SK-N-SH (cell line): ENCODE measurements around the gene C11orf58. TPM values are rescaled to one million over a fixed set of nuclear protein-coding genes. Genes with fewer than 3 reads are reported as not detected.

Experiments used
- CTCF ChIA-PET: fragments of 300-600, 350-600 bp; formaldehyde crosslinking; extraction: SDS; loops from one replicate; lab custom pipeline; 2021; lab: Yijun Ruan, JAX
- POLR2A ChIA-PET: fragments of 350-600 bp; sonication (Branson Sonifier 250); formaldehyde crosslinking; extraction: SDS; loops from one replicate; lab custom pipeline; 2020; ENCODE audit warnings: antibody characterized with exemption, inconsistent platforms; lab: Yijun Ruan, JAX
- DNase-seq: peaks from one replicate; pipeline ENCODE4 v3.0.0; 2012
- H2AFZ ChIP-seq: fragments of 200-600 bp; sonication (generic); 2 replicates; pipeline ENCODE4 v1.8.1; 2016; ENCODE audit warnings: antibody characterized with exemption, mild to moderate bottlenecking, low read depth
- H3F3A ChIP-seq: fragments of 200-600 bp; sonication (generic); replicated peaks from 2 replicates; pipeline ENCODE3; 2016; ENCODE audit warnings: antibody characterized with exemption, mild to moderate bottlenecking; ENCODE audit not compliant: insufficient read depth
- H3K27ac ChIP-seq, 2 experiments: fragments of 200-500 bp in 1 of 2; fragments of 200-600 bp in 1 of 2; sonication (Bioruptor generic) in 1 of 2; sonication (generic), shearing (Covaris generic) in 1 of 2; 2 replicates each; pipeline versions ENCODE4 v1.5.1 to v1.6.1; 2014 to 2016; ENCODE audit warnings: low read depth in 2 of 2, inconsistent platforms in 1 of 2, low read length in 1 of 2, mild to moderate bottlenecking in 1 of 2, mixed read lengths in 1 of 2
- H3K27me3 ChIP-seq: fragments of 200-600 bp; sonication (generic), shearing (Covaris generic); 2 replicates; pipeline ENCODE4 v1.6.1; 2016; ENCODE audit warnings: mixed run types; ENCODE audit not compliant: insufficient read depth
- H3K36me3 ChIP-seq, 2 experiments: fragments of 200-500 bp in 1 of 2; fragments of 200-600 bp in 1 of 2; sonication (Bioruptor generic) in 1 of 2; sonication (generic) in 1 of 2; replicated peaks in 1 of 2; 2 replicates each; pipeline versions ENCODE3 to v1.5.1; 2014 to 2016; ENCODE audit warnings: low read length in 1 of 2, mild to moderate bottlenecking in 1 of 2; ENCODE audit not compliant: insufficient read depth in 2 of 2, control insufficient read depth in 1 of 2
- H3K4me1 ChIP-seq, 2 experiments: fragments of 200-500 bp in 1 of 2; fragments of 200-600 bp in 1 of 2; sonication (Bioruptor generic) in 1 of 2; sonication (generic), shearing (Covaris generic) in 1 of 2; 2 replicates each; pipeline versions ENCODE4 v1.5.1 to v1.6.1; 2014 to 2016; ENCODE audit warnings: low read depth in 1 of 2, low read length in 1 of 2, mixed run types in 1 of 2; ENCODE audit not compliant: insufficient read depth in 2 of 2, control insufficient read depth in 1 of 2
- H3K4me2 ChIP-seq: fragments of 200-600 bp; sonication (generic), shearing (Covaris generic); 2 replicates; pipeline ENCODE4 v1.6.1; 2017; ENCODE audit warnings: mixed run types
- H3K4me3 ChIP-seq, 2 experiments: fragments of 200-500 bp in 1 of 2; fragments of 200-600 bp in 1 of 2; sonication (Bioruptor generic) in 1 of 2; sonication (generic), shearing (Covaris generic) in 1 of 2; 2 replicates each; pipeline versions ENCODE4 v1.5.1 to v1.8.1; 2014 to 2016; ENCODE audit warnings: low read depth in 2 of 2, inconsistent platforms in 1 of 2, low read length in 1 of 2, mild to moderate bottlenecking in 1 of 2, mixed read lengths in 1 of 2, moderate library complexity in 1 of 2
- H3K79me2 ChIP-seq: fragments of 200-600 bp; sonication (generic); 2 replicates; pipeline ENCODE4 v1.8.1; 2017; ENCODE audit warnings: mild to moderate bottlenecking; ENCODE audit not compliant: insufficient read depth
- H3K9ac ChIP-seq: fragments of 200-600 bp; sonication (generic); 2 replicates; pipeline ENCODE4 v1.6.1; 2017; ENCODE audit warnings: mixed run types
- H3K9me2 ChIP-seq: fragments of 200-600 bp; sonication (generic); 2 replicates; pipeline ENCODE4 v1.6.1; 2017; ENCODE audit warnings: mixed run types
- H3K9me3 ChIP-seq: fragments of 200-600 bp; sonication (generic); 2 replicates; pipeline ENCODE4 v1.6.1; 2017; ENCODE audit warnings: mixed run types, mild to moderate bottlenecking, moderate library complexity
- H4K20me1 ChIP-seq: fragments of 200-600 bp; sonication (generic); 2 replicates; pipeline ENCODE4 v1.6.1; 2017; ENCODE audit warnings: mild to moderate bottlenecking, mixed run types; ENCODE audit not compliant: insufficient read depth
- ELF1 ChIP-seq: IDR thresholded peaks from 2 replicates; pipeline ENCODE4 v1.4.0; 2012
- EP300 ChIP-seq, 2 experiments: IDR thresholded peaks; 2 replicates each; pipeline versions ENCODE4 v1.4.0 to v1.6.1; 2012; ENCODE audit warnings: borderline replicate concordance in 1 of 2, low read depth in 1 of 2, low read length in 1 of 2
- EZH2phosphoT487 ChIP-seq: fragments of 200-600 bp; sonication (generic); IDR thresholded peaks from 2 replicates; pipeline ENCODE4 v1.6.1; 2017; ENCODE audit warnings: low read depth, mixed run types, mild to moderate bottlenecking, antibody characterized with exemption, moderate library complexity, borderline replicate concordance
- FOSL2 ChIP-seq: IDR thresholded peaks from 2 replicates; pipeline ENCODE4 v1.4.0; 2012; ENCODE audit warnings: low read depth, mild to moderate bottlenecking, moderate library complexity, borderline replicate concordance
- FOXM1 ChIP-seq: IDR thresholded peaks from 2 replicates; pipeline ENCODE4 v1.4.0; 2012; ENCODE audit warnings: low read depth, mild to moderate bottlenecking
- GATA2 ChIP-seq: sonication (generic); formaldehyde crosslinking; IDR thresholded peaks from 2 replicates; pipeline ENCODE4 v1.5.0; 2020; ENCODE audit warnings: mild to moderate bottlenecking, missing genetic modification reagents
- MEF2A ChIP-seq: IDR thresholded peaks from 2 replicates; pipeline ENCODE4 v1.4.0; 2012; ENCODE audit warnings: low read depth, borderline replicate concordance
- MXI1 ChIP-seq: IDR thresholded peaks from 2 replicates; pipeline ENCODE4 v1.6.1; 2012; ENCODE audit warnings: mild to moderate bottlenecking, low read depth, low read length, improper control_type of control experiment
- NFIC ChIP-seq: IDR thresholded peaks from 2 replicates; pipeline ENCODE4 v1.4.0; 2012; ENCODE audit warnings: borderline replicate concordance
- RAD21 ChIP-seq: IDR thresholded peaks from 2 replicates; pipeline ENCODE4 v1.6.1; 2012; ENCODE audit warnings: mild to moderate bottlenecking, low read length
- RCOR1 ChIP-seq: fragments of 150-350 bp; IDR thresholded peaks from 2 replicates; pipeline ENCODE4 v1.6.1; 2017; ENCODE audit warnings: antibody characterized with exemption, low read length
- RXRA ChIP-seq: IDR thresholded peaks from 2 replicates; pipeline ENCODE4 v1.4.0; 2012; ENCODE audit warnings: low read depth, mild to moderate bottlenecking, borderline replicate concordance
- SIN3A ChIP-seq: IDR thresholded peaks from 2 replicates; pipeline ENCODE4 v1.6.1; 2012; ENCODE audit warnings: low read depth, mild to moderate bottlenecking, low read length, moderate library complexity, borderline replicate concordance
- TEAD4 ChIP-seq: IDR thresholded peaks from 2 replicates; pipeline ENCODE4 v1.4.0; 2012; ENCODE audit warnings: mild to moderate bottlenecking, borderline replicate concordance; ENCODE audit not compliant: insufficient read depth
- YY1 ChIP-seq: IDR thresholded peaks from 2 replicates; pipeline ENCODE4 v1.4.0; 2012; ENCODE audit warnings: low read depth, mild to moderate bottlenecking
- WGBS: methylation state at CpG from one replicate; pipeline ENCODE4 v1.1.6; 2017; ENCODE audit warnings: low lambda C conversion rate; 5-methylcytosine and 5-hydroxymethylcytosine counted together
- polyA plus RNA-seq, 3 experiments: library from polyadenylated mRNA; depleted of rRNA; stranded (reverse); fragments of >200 nt; gene quantifications; 2 replicates each; pipeline ENCODE4 v1.2.3, GENCODE V29; 2012
- TF ChIP-seq, protein P1 (sequence below): IDR thresholded peaks from 2 replicates; pipeline ENCODE4 v1.4.0; 2012; ENCODE audit warnings: low read depth
- TF ChIP-seq, protein P2 (sequence below): IDR thresholded peaks from 2 replicates; pipeline ENCODE4 v1.4.0; 2012; ENCODE audit warnings: low read depth, borderline replicate concordance
- TF ChIP-seq, protein P3 (sequence below): fragments of 200-600 bp; sonication (generic); IDR thresholded peaks from 2 replicates; pipeline ENCODE4 v1.6.1; 2017; ENCODE audit warnings: antibody characterized with exemption, mild to moderate bottlenecking, moderate library complexity
- TF ChIP-seq, protein P4 (sequence below): fragments of 150-350 bp; IDR thresholded peaks from 2 replicates; pipeline ENCODE4 v1.6.1; 2016; ENCODE audit warnings: mild to moderate bottlenecking, low read depth, low read length

C11orf58 gene
- polyA plus RNA-seq, 1 of the 3 experiments (the other 2 are of a cell fraction), result 150 TPM

DNA sequence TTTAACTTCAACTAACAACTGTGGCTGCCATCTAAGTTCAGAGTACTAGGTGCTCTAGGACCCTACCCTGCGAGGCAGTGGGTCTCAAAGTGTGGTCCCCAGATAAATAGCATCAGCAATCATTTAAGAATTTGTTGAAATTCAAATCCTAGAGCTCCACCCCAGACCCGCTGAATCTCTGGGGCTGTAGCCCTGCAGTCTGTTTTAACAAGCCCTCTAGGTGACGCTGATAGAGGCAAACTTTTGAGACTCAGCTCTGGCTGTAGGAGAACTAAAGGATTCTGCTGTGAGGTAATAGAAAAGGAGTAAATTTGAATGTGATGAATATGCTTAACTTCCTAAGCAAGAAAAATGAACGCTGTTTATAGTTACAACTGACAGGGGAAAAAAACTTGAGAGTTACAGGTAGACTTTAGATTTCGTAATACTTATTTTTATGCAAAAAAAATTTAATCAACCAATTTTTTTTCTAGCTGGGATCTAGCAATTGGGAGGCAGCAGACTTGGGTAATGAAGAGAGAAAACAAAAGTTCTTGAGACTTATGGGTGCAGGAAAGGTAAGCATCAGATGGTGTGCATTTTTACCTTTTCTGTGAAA is 5.8 kb downstream of the C11orf58 start:
- no peaks in the 10 kb centered on the region for H3K27me3 ChIP-seq
- no peak overlapping the region for H2AFZ ChIP-seq
- H3K27ac ChIP-seq, result no peak overlapping the region; a peak in 1 of 4 replicates
- 97% methylated on average over 5 of the region's 5 CpGs for WGBS
- no peak for DNase-seq
- H3K9me3 ChIP-seq, result no peaks in the 10 kb centered on the region
- H4K20me1 ChIP-seq, result peaks cover 73% of the 10 kb centered on the region
- no peak overlapping the region for H3K4me2 ChIP-seq
- CTCF ChIA-PET, result interaction anchor here (0.6 to 0.7 kb wide), 2 partner anchors 14 to 1197 kb away, joined by 3 read pairs; no protein-coding TSS in a partner anchor
- TF ChIP-seq RXRA (no peak), YY1 (no peak), RAD21 (no peak), FOXM1 (no peak), GATA2 (no peak), RCOR1 (no peak), EP300 (IDR thresholded peaks at IDR 0.05; ENCODE audit: borderline replicate concordance in 1 of 2, low read depth in 1 of 2, low read length in 1 of 2) (no peak), SIN3A (no peak), EZH2phosphoT487 (no peak), NFIC (no peak), MXI1 (no peak), ELF1 (no peak), MEF2A (no peak), FOSL2 (no peak), TEAD4 (no peak)
- TF ChIP-seq, protein P1, sequence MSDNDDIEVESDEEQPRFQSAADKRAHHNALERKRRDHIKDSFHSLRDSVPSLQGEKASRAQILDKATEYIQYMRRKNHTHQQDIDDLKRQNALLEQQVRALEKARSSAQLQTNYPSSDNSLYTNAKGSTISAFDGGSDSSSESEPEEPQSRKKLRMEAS, result no peak
- TF ChIP-seq, protein P2, sequence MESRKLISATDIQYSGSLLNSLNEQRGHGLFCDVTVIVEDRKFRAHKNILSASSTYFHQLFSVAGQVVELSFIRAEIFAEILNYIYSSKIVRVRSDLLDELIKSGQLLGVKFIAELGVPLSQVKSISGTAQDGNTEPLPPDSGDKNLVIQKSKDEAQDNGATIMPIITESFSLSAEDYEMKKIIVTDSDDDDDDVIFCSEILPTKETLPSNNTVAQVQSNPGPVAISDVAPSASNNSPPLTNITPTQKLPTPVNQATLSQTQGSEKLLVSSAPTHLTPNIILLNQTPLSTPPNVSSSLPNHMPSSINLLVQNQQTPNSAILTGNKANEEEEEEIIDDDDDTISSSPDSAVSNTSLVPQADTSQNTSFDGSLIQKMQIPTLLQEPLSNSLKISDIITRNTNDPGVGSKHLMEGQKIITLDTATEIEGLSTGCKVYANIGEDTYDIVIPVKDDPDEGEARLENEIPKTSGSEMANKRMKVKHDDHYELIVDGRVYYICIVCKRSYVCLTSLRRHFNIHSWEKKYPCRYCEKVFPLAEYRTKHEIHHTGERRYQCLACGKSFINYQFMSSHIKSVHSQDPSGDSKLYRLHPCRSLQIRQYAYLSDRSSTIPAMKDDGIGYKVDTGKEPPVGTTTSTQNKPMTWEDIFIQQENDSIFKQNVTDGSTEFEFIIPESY, result no peak
- TF ChIP-seq, protein P3, sequence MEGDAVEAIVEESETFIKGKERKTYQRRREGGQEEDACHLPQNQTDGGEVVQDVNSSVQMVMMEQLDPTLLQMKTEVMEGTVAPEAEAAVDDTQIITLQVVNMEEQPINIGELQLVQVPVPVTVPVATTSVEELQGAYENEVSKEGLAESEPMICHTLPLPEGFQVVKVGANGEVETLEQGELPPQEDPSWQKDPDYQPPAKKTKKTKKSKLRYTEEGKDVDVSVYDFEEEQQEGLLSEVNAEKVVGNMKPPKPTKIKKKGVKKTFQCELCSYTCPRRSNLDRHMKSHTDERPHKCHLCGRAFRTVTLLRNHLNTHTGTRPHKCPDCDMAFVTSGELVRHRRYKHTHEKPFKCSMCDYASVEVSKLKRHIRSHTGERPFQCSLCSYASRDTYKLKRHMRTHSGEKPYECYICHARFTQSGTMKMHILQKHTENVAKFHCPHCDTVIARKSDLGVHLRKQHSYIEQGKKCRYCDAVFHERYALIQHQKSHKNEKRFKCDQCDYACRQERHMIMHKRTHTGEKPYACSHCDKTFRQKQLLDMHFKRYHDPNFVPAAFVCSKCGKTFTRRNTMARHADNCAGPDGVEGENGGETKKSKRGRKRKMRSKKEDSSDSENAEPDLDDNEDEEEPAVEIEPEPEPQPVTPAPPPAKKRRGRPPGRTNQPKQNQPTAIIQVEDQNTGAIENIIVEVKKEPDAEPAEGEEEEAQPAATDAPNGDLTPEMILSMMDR, result no peak
- TF ChIP-seq, protein P4, sequence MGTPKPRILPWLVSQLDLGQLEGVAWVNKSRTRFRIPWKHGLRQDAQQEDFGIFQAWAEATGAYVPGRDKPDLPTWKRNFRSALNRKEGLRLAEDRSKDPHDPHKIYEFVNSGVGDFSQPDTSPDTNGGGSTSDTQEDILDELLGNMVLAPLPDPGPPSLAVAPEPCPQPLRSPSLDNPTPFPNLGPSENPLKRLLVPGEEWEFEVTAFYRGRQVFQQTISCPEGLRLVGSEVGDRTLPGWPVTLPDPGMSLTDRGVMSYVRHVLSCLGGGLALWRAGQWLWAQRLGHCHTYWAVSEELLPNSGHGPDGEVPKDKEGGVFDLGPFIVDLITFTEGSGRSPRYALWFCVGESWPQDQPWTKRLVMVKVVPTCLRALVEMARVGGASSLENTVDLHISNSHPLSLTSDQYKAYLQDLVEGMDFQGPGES, result no peak
- TF ChIP-seq, all 33 proteins: peak for 0
- Histone ChIP-seq H3K4me1 (peaks cover 4 to 11% of the 10 kb centered on the region in 2 experiments; a peak in 2 of 4 replicates), H3K9ac (no peak overlapping the region), H3K36me3 (peaks cover 64 to 73% of the 10 kb centered on the region in 2 experiments), H3F3A (peaks cover 5% of the 10 kb centered on the region), H3K9me2 (no peaks in the 10 kb centered on the region), H3K79me2 (peaks cover 96% of the 10 kb centered on the region), H3K4me3 (no peak overlapping the region)
- POLR2A ChIA-PET, result interaction anchor here (0.5 to 0.8 kb wide), 2 partner anchors 10 to 1272 kb away, joined by 3 to 4 read pairs; no protein-coding TSS in a partner anchor
